ENCODE data around the gene IL36B.

Gene IL36B

GRCh38 chr2:113091231-113091896, 38.7 kb upstream of the IL36B start:
- TF ChIP-seq OSR1 (CRISPR knock-in tag; IDR thresholded peaks at IDR 0.05) (no peak), CSDC2 (CRISPR knock-in tag; IDR thresholded peaks at IDR 0.05) (no peak), RARB (CRISPR knock-in tag; IDR thresholded peaks at IDR 0.05) (no peak), ARNTL (CRISPR knock-in tag; IDR thresholded peaks at IDR 0.05; ENCODE audit: borderline replicate concordance, low read depth) (no peak), ZNF565 (CRISPR knock-in tag; conservative IDR thresholded peaks at IDR 0.05; ENCODE audit: low read depth) (no peak), ZNF70 (CRISPR knock-in tag; IDR thresholded peaks at IDR 0.05) (no peak), TOX (CRISPR knock-in tag; IDR thresholded peaks at IDR 0.05; ENCODE audit: borderline replicate concordance) (no peak), ZNF8 (CRISPR knock-in tag; IDR thresholded peaks at IDR 0.05) (no peak), TCF4 (CRISPR knock-in tag; IDR thresholded peaks at IDR 0.05; ENCODE audit: borderline replicate concordance) (no peak), PPARA (CRISPR knock-in tag; IDR thresholded peaks at IDR 0.05; ENCODE audit: borderline replicate concordance) (no peak), GLIS3 (CRISPR knock-in tag; IDR thresholded peaks at IDR 0.05) (no peak), PATZ1 (CRISPR knock-in tag; IDR thresholded peaks at IDR 0.05; ENCODE audit: borderline replicate concordance) (no peak), SNAI2 (CRISPR knock-in tag; IDR thresholded peaks at IDR 0.05) (no peak), ISL1 (CRISPR knock-in tag; IDR thresholded peaks at IDR 0.05) (no peak)
- TF ChIP-seq, protein P1, sequence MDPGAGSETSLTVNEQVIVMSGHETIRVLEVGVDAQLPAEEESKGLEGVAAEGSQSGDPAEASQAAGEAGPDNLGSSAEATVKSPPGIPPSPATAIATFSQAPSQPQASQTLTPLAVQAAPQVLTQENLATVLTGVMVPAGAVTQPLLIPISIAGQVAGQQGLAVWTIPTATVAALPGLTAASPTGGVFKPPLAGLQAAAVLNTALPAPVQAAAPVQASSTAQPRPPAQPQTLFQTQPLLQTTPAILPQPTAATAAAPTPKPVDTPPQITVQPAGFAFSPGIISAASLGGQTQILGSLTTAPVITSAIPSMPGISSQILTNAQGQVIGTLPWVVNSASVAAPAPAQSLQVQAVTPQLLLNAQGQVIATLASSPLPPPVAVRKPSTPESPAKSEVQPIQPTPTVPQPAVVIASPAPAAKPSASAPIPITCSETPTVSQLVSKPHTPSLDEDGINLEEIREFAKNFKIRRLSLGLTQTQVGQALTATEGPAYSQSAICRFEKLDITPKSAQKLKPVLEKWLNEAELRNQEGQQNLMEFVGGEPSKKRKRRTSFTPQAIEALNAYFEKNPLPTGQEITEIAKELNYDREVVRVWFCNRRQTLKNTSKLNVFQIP (CRISPR knock-in tag; IDR thresholded peaks at IDR 0.05; ENCODE audit: borderline replicate concordance, low read depth): no peak
- TF ChIP-seq, protein P2, sequence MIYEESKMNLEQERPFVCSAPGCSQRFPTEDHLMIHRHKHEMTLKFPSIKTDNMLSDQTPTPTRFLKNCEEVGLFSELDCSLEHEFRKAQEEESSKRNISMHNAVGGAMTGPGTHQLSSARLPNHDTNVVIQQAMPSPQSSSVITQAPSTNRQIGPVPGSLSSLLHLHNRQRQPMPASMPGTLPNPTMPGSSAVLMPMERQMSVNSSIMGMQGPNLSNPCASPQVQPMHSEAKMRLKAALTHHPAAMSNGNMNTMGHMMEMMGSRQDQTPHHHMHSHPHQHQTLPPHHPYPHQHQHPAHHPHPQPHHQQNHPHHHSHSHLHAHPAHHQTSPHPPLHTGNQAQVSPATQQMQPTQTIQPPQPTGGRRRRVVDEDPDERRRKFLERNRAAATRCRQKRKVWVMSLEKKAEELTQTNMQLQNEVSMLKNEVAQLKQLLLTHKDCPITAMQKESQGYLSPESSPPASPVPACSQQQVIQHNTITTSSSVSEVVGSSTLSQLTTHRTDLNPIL (CRISPR knock-in tag; IDR thresholded peaks at IDR 0.05; ENCODE audit: low read depth): no peak
- ATAC-seq: no peak

- ATAC-seq: no peak
- no peak for TF ChIP-seq ZFP30 (CRISPR knock-in tag; IDR thresholded peaks at IDR 0.05)
- no peak for TF ChIP-seq ESRRG (CRISPR knock-in tag; IDR thresholded peaks at IDR 0.05)
- no peak for TF ChIP-seq TSHZ2 (CRISPR knock-in tag; IDR thresholded peaks at IDR 0.05)
- no peak for TF ChIP-seq TOX (CRISPR knock-in tag; IDR thresholded peaks at IDR 0.05; ENCODE audit: borderline replicate concordance)
- TF ChIP-seq ARNTL (CRISPR knock-in tag; IDR thresholded peaks at IDR 0.05; ENCODE audit: borderline replicate concordance, low read depth): no peak
- no peak for TF ChIP-seq CSDC2 (CRISPR knock-in tag; IDR thresholded peaks at IDR 0.05)
- TF ChIP-seq, protein P1 (CRISPR knock-in tag; IDR thresholded peaks at IDR 0.05; ENCODE audit: borderline replicate concordance, low read depth): no peak
- no peak for TF ChIP-seq RARB (CRISPR knock-in tag; IDR thresholded peaks at IDR 0.05)
- TF ChIP-seq ZC3H10 (CRISPR knock-in tag; IDR thresholded peaks at IDR 0.05): no peak
- no peak for TF ChIP-seq ZNF8 (CRISPR knock-in tag; IDR thresholded peaks at IDR 0.05)
- TF ChIP-seq TCF4 (CRISPR knock-in tag; IDR thresholded peaks at IDR 0.05; ENCODE audit: borderline replicate concordance): no peak
- TF ChIP-seq ZNF565 (CRISPR knock-in tag; conservative IDR thresholded peaks at IDR 0.05; ENCODE audit: low read depth): no peak
Observed at GRCh38 chr2:113089916-113090315, 37.2 kb upstream of the IL36B start.
